Panc1 (cell line): ENCODE results near the gene CHSY3. TPM values are rescaled to one million over a fixed set of nuclear protein-coding genes. Genes with fewer than 3 reads are reported as not detected.

Experiments used
- ATAC-seq: fragments of 200-7000 bp; cut with Tn5 transposase; 2 replicates; pipeline ENCODE4 v1.9.1; 2020; ENCODE audit warnings: mild to moderate bottlenecking, moderate library complexity
- BruUV-seq: library from RNA; stranded (reverse); fragments of 400-500 nt; replicated peaks from 2 replicates; lab custom pipeline; 2021; lab: Mats Ljungman, UMichigan
- CTCF ChIA-PET: fragments of 300-600 bp; sonication (Branson Sonifier 250); formaldehyde crosslinking; loops from one replicate; lab custom pipeline; 2022; ENCODE audit warnings: antibody characterized with exemption; lab: Charles Lee
- POLR2A ChIA-PET: fragments of 300-600 bp; sonication (Branson Sonifier 250); formaldehyde crosslinking; loops from one replicate; lab custom pipeline; 2022; ENCODE audit warnings: antibody characterized with exemption; lab: Charles Lee
- DNase-seq: peaks from one replicate; pipeline ENCODE4 v3.0.0-alpha.2; 2010; ENCODE audit warnings: low read depth, low spot score
- H3K27ac ChIP-seq: 2 replicates; pipeline ENCODE4 v1.5.1; 2011; ENCODE audit warnings: mild to moderate bottlenecking, low read length, inconsistent platforms
- H3K27me3 ChIP-seq: fragments of 200-500 bp; sonication (Bioruptor generic); 2 replicates; pipeline ENCODE4 v1.6.0; 2014; ENCODE audit warnings: low read length, inconsistent platforms; ENCODE audit not compliant: control insufficient read depth, insufficient read depth
- H3K36me3 ChIP-seq: fragments of 200-500 bp; sonication (Bioruptor generic); 2 replicates; pipeline ENCODE4 v1.5.1; 2014; ENCODE audit warnings: inconsistent platforms, mild to moderate bottlenecking, low read length, moderate library complexity; ENCODE audit not compliant: control insufficient read depth, insufficient read depth
- H3K4me1 ChIP-seq: 2 replicates; pipeline ENCODE4 v1.5.1; 2011; ENCODE audit warnings: inconsistent platforms, mild to moderate bottlenecking, low read length, moderate library complexity; ENCODE audit not compliant: control insufficient read depth, insufficient read depth
- H3K4me3 ChIP-seq, 2 experiments: 2 replicates each; pipeline ENCODE4 v1.5.1; 2011 to 2012; ENCODE audit warnings: low read depth in 2 of 2, low read length in 2 of 2, mild to moderate bottlenecking in 2 of 2, inconsistent platforms in 1 of 2, moderate library complexity in 1 of 2
- H3K9me3 ChIP-seq: fragments of 200-500 bp; sonication (Bioruptor generic); 2 replicates; pipeline ENCODE4 v1.5.1; 2014; ENCODE audit warnings: low read depth, mild to moderate bottlenecking, inconsistent platforms, low read length, moderate library complexity; ENCODE audit not compliant: control insufficient read depth, insufficient read depth
- CTCF ChIP-seq: fragments of 450-650 bp; IDR thresholded peaks from 2 replicates; pipeline ENCODE4 v1.5.1; 2017; ENCODE audit warnings: mild to moderate bottlenecking
- POLR2AphosphoS5 ChIP-seq: IDR thresholded peaks from 2 replicates; pipeline ENCODE4 v1.6.1; 2012; ENCODE audit warnings: mild to moderate bottlenecking, low read depth, low read length, moderate library complexity
- REST ChIP-seq, 2 experiments: IDR thresholded peaks; 2 replicates each; pipeline ENCODE4 v1.6.1; 2011 to 2012; ENCODE audit warnings: low read depth in 2 of 2, control low read depth in 1 of 2, low read length in 1 of 2, mild to moderate bottlenecking in 1 of 2, moderate library complexity in 1 of 2; ENCODE audit not compliant: insufficient read depth in 1 of 2
- SIN3A ChIP-seq: IDR thresholded peaks from 2 replicates; pipeline ENCODE4 v1.6.1; 2012; ENCODE audit warnings: low read depth, mild to moderate bottlenecking, low read length, moderate library complexity, borderline replicate concordance; ENCODE audit not compliant: insufficient read depth
- TCF7L2 ChIP-seq: IDR thresholded peaks from 2 replicates; pipeline ENCODE4 v1.6.1; 2011; ENCODE audit warnings: mild to moderate bottlenecking, low read depth, low read length, inconsistent platforms
- in situ Hi-C: cut with HindIII; loops from 2 replicates; pipeline ENCODE4 v1.10.0; 2016; ENCODE audit warnings: low sequenced_read_pairs, low pct_unique_long_range_greater_than_20kb
- intact Hi-C: fragments of 100-400 bp; cut with micrococcal nuclease; formaldehyde crosslinking; loops from one replicate; pipeline ENCODE4 v1.10.0; 2022; ENCODE audit not compliant: unreplicated experiment
- total RNA-seq: library from RNA; stranded (reverse); gene quantifications from one replicate; pipeline ENCODE4 v1.2.1, GENCODE V29; 2021; ENCODE audit not compliant: unreplicated experiment

The CHSY3 gene
- total RNA-seq, 1 experiment from 2014 or later = not detected

- Histone ChIP-seq H3K27ac (no peak overlapping the region), H3K36me3 (no peaks in the 10 kb centered on the region), H3K9me3 (no peaks in the 10 kb centered on the region; the same call in 1 of the 2 replicates), H3K27me3 (no peaks in the 10 kb centered on the region), H3K4me1 (no peaks in the 10 kb centered on the region), H3K4me3 (no peak overlapping the region)
- no peak for TF ChIP-seq CTCF
- TF ChIP-seq POLR2AphosphoS5 = no peak
- no peak for TF ChIP-seq SIN3A
- no peak for TF ChIP-seq REST (IDR thresholded peaks at IDR 0.05; ENCODE audit: insufficient read depth in 1 of 2, low read depth in 2 of 2, low read length in 1 of 2)
- no peak for TF ChIP-seq TCF7L2
- in situ Hi-C loops = no loop called here
- intact Hi-C loops = no loop called here
- no peak for ATAC-seq
- BruUV-seq = no TSS peak
- CTCF ChIA-PET = no interaction called here
- no peak for DNase-seq
- POLR2A ChIA-PET = no interaction called here
These were observed 131.1 kb downstream of the CHSY3 start for GRCh38 chr5:130035388-130035787.

- ATAC-seq (no peak), DNase-seq (no peak)
- BruUV-seq = no TSS peak
- no peaks in the 10 kb centered on the region for H3K9me3 ChIP-seq
- H3K27ac ChIP-seq = no peak overlapping the region
- no peaks in the 10 kb centered on the region for H3K36me3 ChIP-seq
- no peaks in the 10 kb centered on the region for H3K4me1 ChIP-seq
- CTCF ChIA-PET = no interaction called here
- no peak overlapping the region for H3K4me3 ChIP-seq
- no peaks in the 10 kb centered on the region for H3K27me3 ChIP-seq
- in situ Hi-C loops = no loop called here
- intact Hi-C loops = no loop called here
- POLR2A ChIA-PET = interaction anchor here (0.7 kb wide), 1 partner anchor 36 kb away, joined by 4 read pairs; no protein-coding TSS in a partner anchor
- TF ChIP-seq REST (IDR thresholded peaks at IDR 0.05; ENCODE audit: insufficient read depth in 1 of 2, low read depth in 2 of 2, low read length in 1 of 2) = no peak
- no peak for TF ChIP-seq SIN3A
- no peak for TF ChIP-seq CTCF
- no peak for TF ChIP-seq TCF7L2
- TF ChIP-seq POLR2AphosphoS5 = no peak
These were observed 133.6 kb downstream of the CHSY3 start for GRCh38 chr5:130037905-130038304.
